HEK293T (cell line): ENCODE data around the gene WFDC11.

Source experiments
- ARNT ChIP-seq: fragments of 450-650 bp; IDR thresholded peaks from 2 replicates; pipeline ENCODE4 v1.6.1; 2017; ENCODE audit warnings: mild to moderate bottlenecking
- BHLHE40 ChIP-seq: fragments of 450-650 bp; IDR thresholded peaks from 2 replicates; pipeline ENCODE4 v1.6.1; 2016; ENCODE audit warnings: mild to moderate bottlenecking, moderate library complexity, borderline replicate concordance
- FOXA1 ChIP-seq: fragments of 450-650 bp; IDR thresholded peaks from 2 replicates; pipeline ENCODE4 v1.6.1; 2016; ENCODE audit warnings: mild to moderate bottlenecking
- FOXM1 ChIP-seq: fragments of 450-650 bp; IDR thresholded peaks from 2 replicates; pipeline ENCODE4 v1.6.1; 2017; ENCODE audit warnings: mild to moderate bottlenecking, borderline replicate concordance
- LEF1 ChIP-seq: fragments of 450-650 bp; IDR thresholded peaks from 2 replicates; pipeline ENCODE4 v1.6.1; 2017; ENCODE audit warnings: mild to moderate bottlenecking, borderline replicate concordance
- NFRKB ChIP-seq: fragments of 450-650 bp; IDR thresholded peaks from 2 replicates; pipeline ENCODE4 v1.6.1; 2016; ENCODE audit warnings: mild to moderate bottlenecking, moderate library complexity
- PKNOX1 ChIP-seq: fragments of 450-650 bp; IDR thresholded peaks from 2 replicates; pipeline ENCODE4 v1.6.1; 2016
- SP1 ChIP-seq: fragments of 450-650 bp; IDR thresholded peaks from 2 replicates; pipeline ENCODE4 v1.6.1; 2017
- SUZ12 ChIP-seq: fragments of 450-650 bp; IDR thresholded peaks from 2 replicates; pipeline ENCODE4 v1.6.1; 2016; ENCODE audit warnings: mild to moderate bottlenecking
- TARDBP ChIP-seq: fragments of 450-650 bp; IDR thresholded peaks from 2 replicates; pipeline ENCODE4 v1.6.1; 2016

- no peak for TF ChIP-seq TARDBP
- no peak for TF ChIP-seq SUZ12
- TF ChIP-seq LEF1: no peak
- TF ChIP-seq BHLHE40: no peak
- no peak for TF ChIP-seq FOXM1
- no peak for TF ChIP-seq SP1
- TF ChIP-seq NFRKB: no peak
- no peak for TF ChIP-seq ARNT
- TF ChIP-seq PKNOX1: no peak
- TF ChIP-seq FOXA1: no peak
These were observed 38.9 kb downstream of the WFDC11 start, which contains the start of gene WFDC9 for GRCh38 chr20:45631184-45631583.
